NCI-H2107 treated with DMSO at 0.1 percent for 48 hours (cell line): Measurements from ENCODE around the gene PNMA8A.

Source experiments
- DNase-seq: peaks from one replicate; lab custom pipeline; 2025; ENCODE audit not compliant: unreplicated experiment; lab: John Stamatoyannopoulos, UW

PNMA8A gene

GRCh38 chr19:46492841-46493235, 21.5 kb upstream of the PNMA8A start:
- DNase-seq, result no peak

- DNase-seq, result no peak
Observed at GRCh38 chr19:46491975-46492682, 20.8 kb upstream of the PNMA8A start.

- DNase-seq, result no peak
Observed at GRCh38 chr19:46490774-46491173, 19.4 kb upstream of the PNMA8A start.

- no peak for DNase-seq
Observed at GRCh38 chr19:46489445-46490272, 18.3 kb upstream of the PNMA8A start.

- no peak for DNase-seq
Observed at GRCh38 chr19:46488551-46488950, 17.2 kb upstream of the PNMA8A start.

GRCh38 chr19:46487802-46488445, 16.6 kb upstream of the PNMA8A start:
- DNase-seq, result peak; percentile 33

GRCh38 chr19:46487178-46487801, 15.9 kb upstream of the PNMA8A start:
- DNase-seq, result no peak

GRCh38 chr19:46486358-46486757, 15.0 kb upstream of the PNMA8A start:
- no peak for DNase-seq

GRCh38 chr19:46484656-46485055, 13.3 kb upstream of the PNMA8A start:
- DNase-seq, result no peak

- no peak for DNase-seq
Observed at GRCh38 chr19:46482631-46483030, 11.3 kb upstream of the PNMA8A start.

GRCh38 chr19:46481947-46482346, 10.6 kb upstream of the PNMA8A start:
- DNase-seq, result no peak

GRCh38 chr19:46481223-46481848, 10.0 kb upstream of the PNMA8A start:
- no peak for DNase-seq

- peak; percentile 26 for DNase-seq
Observed at GRCh38 chr19:46480415-46480814, 9.1 kb upstream of the PNMA8A start.

- peak; percentile 5 for DNase-seq
Observed at GRCh38 chr19:46478356-46478986, 7.1 kb upstream of the PNMA8A start.

GRCh38 chr19:46475986-46476385, 4.6 kb upstream of the PNMA8A start:
- DNase-seq, result no peak

GRCh38 chr19:46474211-46474610, 2.8 kb upstream of the PNMA8A start:
- no peak for DNase-seq

GRCh38 chr19:46472592-46472991, 1.2 kb upstream of the PNMA8A start:
- no peak for DNase-seq

- no peak for DNase-seq
Observed at GRCh38 chr19:46471811-46472543, 614 bp upstream of the PNMA8A start.

- DNase-seq, result no peak
Observed at GRCh38 chr19:46470376-46470775, 987 bp downstream of the PNMA8A start.
